Measurements from ENCODE around the gene CDH4. TPM values are rescaled to one million over a fixed set of nuclear protein-coding genes. Genes with fewer than 3 reads are reported as not detected.

CDH4 gene
- total and polyA plus RNA-seq, 2 donors (not counting 1 experiment from before 2014, with no cell fraction given): not detected

DNA sequence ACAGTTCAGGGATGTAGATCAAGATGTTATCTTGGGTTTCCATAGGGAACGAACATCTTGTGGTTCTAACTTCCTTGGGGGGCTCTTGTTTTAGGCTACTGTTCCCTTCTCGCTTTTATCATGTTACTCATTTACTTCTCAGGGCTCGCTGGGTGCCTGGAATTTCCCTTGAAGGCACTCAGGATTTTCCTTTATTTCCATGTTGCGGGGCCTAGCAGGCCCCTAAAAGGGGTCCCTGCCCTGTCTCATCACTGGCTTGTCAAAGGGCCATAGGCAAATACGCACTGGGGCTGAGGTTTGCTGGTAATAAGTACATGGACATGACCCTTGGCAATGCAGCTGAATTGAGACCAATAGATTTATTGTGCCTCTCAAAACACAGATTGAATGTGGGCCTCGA lies 262.3 kb downstream of the CDH4 start:
- Histone ChIP-seq H3K27ac (ENCODE audit: low read length in 2 of 2) (no peak overlapping the region), H4K20me1 (ENCODE audit: control insufficient read depth, insufficient read depth, low read length, poor library complexity, severe bottlenecking) (no peaks in the 10 kb centered on the region), H3K9me3 (ENCODE audit: control extremely low read depth in 1 of 3, control insufficient read depth in 2 of 3, insufficient read depth in 1 of 3, low read length in 2 of 3) (peaks cover 0 to 15% (median 0%) of the 10 kb centered on the region in 3 donors), H3K4me2 (replicated peaks; ENCODE audit: low read depth, low read length, poor library complexity, severe bottlenecking) (no peak overlapping the region), H2AFZ (ENCODE audit: insufficient read depth, low read depth, low read length, poor library complexity, severe bottlenecking) (no peak overlapping the region), H3K9ac (ENCODE audit: low read length) (no peak overlapping the region), H3K4me3 (ENCODE audit: control extremely low read depth in 1 of 5, extremely low read depth in 1 of 5, insufficient read depth in 1 of 5, low read depth in 2 of 5, low read length in 4 of 5) (no peak overlapping the region), H3K4me1 (ENCODE audit: control insufficient read depth in 2 of 2, insufficient read depth in 2 of 2, low read length in 2 of 2) (no peaks in the 10 kb centered on the region), H3K36me3 (replicated peaks in 1 of 2; ENCODE audit: control extremely low read depth in 1 of 2, control insufficient read depth in 1 of 2, extremely low read depth in 1 of 2, insufficient read depth in 2 of 2, low read length in 1 of 2) (no peaks in the 10 kb centered on the region), H3K79me2 (ENCODE audit: control insufficient read depth, insufficient read depth, low read length) (no peaks in the 10 kb centered on the region), H3K27me3 (replicated peaks in 1 of 4; ENCODE audit: control extremely low read depth in 1 of 4, control insufficient read depth in 3 of 4, insufficient read depth in 4 of 4, low read length in 3 of 4) (no peaks in the 10 kb centered on the region)
- H3K4me3 Mint-ChIP-seq: no peak overlapping the region
- 90% methylated on average over 5 of the region's 6 CpGs for WGBS (ENCODE audit: insufficient coverage)
- CTCF ChIA-PET: no interaction called here
- H3K4me1 Mint-ChIP-seq: no peaks in the 10 kb centered on the region
- peaks cover 6% of the 10 kb centered on the region for H3K9me3 Mint-ChIP-seq (ENCODE audit: insufficient read depth)
- POLR2A ChIA-PET: no interaction called here
- no peak overlapping the region for H3K27ac Mint-ChIP-seq
- ATAC-seq (ENCODE audit: low read depth): no peak
- TF ChIP-seq EZH2 (IDR thresholded peaks at IDR 0.05; ENCODE audit: borderline replicate concordance, insufficient read depth, low read depth, low read length, poor library complexity, severe bottlenecking): no peak
- TF ChIP-seq, protein P1, sequence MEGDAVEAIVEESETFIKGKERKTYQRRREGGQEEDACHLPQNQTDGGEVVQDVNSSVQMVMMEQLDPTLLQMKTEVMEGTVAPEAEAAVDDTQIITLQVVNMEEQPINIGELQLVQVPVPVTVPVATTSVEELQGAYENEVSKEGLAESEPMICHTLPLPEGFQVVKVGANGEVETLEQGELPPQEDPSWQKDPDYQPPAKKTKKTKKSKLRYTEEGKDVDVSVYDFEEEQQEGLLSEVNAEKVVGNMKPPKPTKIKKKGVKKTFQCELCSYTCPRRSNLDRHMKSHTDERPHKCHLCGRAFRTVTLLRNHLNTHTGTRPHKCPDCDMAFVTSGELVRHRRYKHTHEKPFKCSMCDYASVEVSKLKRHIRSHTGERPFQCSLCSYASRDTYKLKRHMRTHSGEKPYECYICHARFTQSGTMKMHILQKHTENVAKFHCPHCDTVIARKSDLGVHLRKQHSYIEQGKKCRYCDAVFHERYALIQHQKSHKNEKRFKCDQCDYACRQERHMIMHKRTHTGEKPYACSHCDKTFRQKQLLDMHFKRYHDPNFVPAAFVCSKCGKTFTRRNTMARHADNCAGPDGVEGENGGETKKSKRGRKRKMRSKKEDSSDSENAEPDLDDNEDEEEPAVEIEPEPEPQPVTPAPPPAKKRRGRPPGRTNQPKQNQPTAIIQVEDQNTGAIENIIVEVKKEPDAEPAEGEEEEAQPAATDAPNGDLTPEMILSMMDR (IDR thresholded peaks at IDR 0.05): no peak
- DNase-seq: no peak
- intact Hi-C loops (cut with micrococcal nuclease): no loop called here
- H3K27me3 Mint-ChIP-seq: no peaks in the 10 kb centered on the region

DNA sequence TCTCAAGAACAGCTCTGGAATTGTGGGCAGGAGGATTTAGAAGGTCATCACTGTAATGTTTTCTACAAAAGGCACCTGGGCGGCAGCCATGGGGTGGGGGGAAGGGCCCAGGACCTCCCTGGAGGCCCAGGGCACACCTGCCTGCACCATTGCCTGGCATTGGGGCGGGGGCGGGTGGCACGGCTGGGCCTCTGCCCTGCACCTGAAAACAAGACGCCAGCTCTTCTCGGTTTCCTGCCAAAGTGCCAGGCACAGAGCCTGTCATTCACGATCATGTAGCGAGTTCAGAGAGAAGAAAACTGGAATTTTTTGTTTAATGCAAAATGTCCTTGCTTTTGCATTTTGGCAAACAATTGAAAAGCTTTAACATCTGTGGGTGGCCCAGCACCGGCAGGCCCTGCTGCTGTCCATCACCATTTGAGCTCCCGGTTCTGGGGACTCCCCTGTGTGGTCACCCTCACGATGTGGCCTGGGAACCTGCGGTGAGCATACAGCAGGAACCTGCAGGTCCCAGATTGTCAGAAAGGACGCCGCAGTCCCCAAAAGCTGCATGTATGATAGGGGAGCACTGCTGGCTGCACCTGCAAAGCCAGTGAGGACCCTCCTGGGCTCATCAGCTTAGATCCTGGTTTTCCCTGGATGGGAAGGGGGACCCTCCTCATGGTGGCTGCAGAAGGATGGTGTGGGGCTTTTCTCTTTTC lies 262.9 kb downstream of the CDH4 start:
- ChIA-PET CTCF (no interaction called here), POLR2A (no interaction called here)
- Histone ChIP-seq H3K27me3 (replicated peaks in 1 of 4; ENCODE audit: control extremely low read depth in 1 of 4, control insufficient read depth in 3 of 4, insufficient read depth in 4 of 4, low read length in 3 of 4) (no peaks in the 10 kb centered on the region), H3K9me3 (ENCODE audit: control extremely low read depth in 1 of 3, control insufficient read depth in 2 of 3, insufficient read depth in 1 of 3, low read length in 2 of 3) (peaks cover 0 to 19% (median 0%) of the 10 kb centered on the region in 3 donors), H3K79me2 (ENCODE audit: control insufficient read depth, insufficient read depth, low read length) (no peaks in the 10 kb centered on the region), H3K4me3 (ENCODE audit: control extremely low read depth in 1 of 5, extremely low read depth in 1 of 5, insufficient read depth in 1 of 5, low read depth in 2 of 5, low read length in 4 of 5) (no peak overlapping the region), H3K4me2 (replicated peaks; ENCODE audit: low read depth, low read length, poor library complexity, severe bottlenecking) (no peak overlapping the region), H2AFZ (ENCODE audit: insufficient read depth, low read depth, low read length, poor library complexity, severe bottlenecking) (no peak overlapping the region), H3K27ac (ENCODE audit: low read length in 2 of 2) (no peak overlapping the region), H4K20me1 (ENCODE audit: control insufficient read depth, insufficient read depth, low read length, poor library complexity, severe bottlenecking) (no peaks in the 10 kb centered on the region), H3K9ac (ENCODE audit: low read length) (no peak overlapping the region), H3K4me1 (ENCODE audit: control insufficient read depth in 2 of 2, insufficient read depth in 2 of 2, low read length in 2 of 2) (no peaks in the 10 kb centered on the region), H3K36me3 (replicated peaks in 1 of 2; ENCODE audit: control extremely low read depth in 1 of 2, control insufficient read depth in 1 of 2, extremely low read depth in 1 of 2, insufficient read depth in 2 of 2, low read length in 1 of 2) (no peaks in the 10 kb centered on the region)
- intact Hi-C loops (cut with micrococcal nuclease): no loop called here
- TF ChIP-seq EZH2 (IDR thresholded peaks at IDR 0.05; ENCODE audit: borderline replicate concordance, insufficient read depth, low read depth, low read length, poor library complexity, severe bottlenecking): no peak
- TF ChIP-seq, protein P1 (IDR thresholded peaks at IDR 0.05): no peak
- 88% methylated on average over 13 of the region's 14 CpGs for WGBS (ENCODE audit: insufficient coverage)
- Mint-ChIP-seq H3K27ac (no peak overlapping the region), H3K4me3 (no peak overlapping the region), H3K4me1 (no peaks in the 10 kb centered on the region), H3K27me3 (no peaks in the 10 kb centered on the region), H3K9me3 (ENCODE audit: insufficient read depth) (peaks cover 6% of the 10 kb centered on the region)
- ATAC-seq (ENCODE audit: low read depth) (no peak), DNase-seq (no peak)

All from B cell (primary cell).